NCI-H446 (cell line): ENCODE measurements around the gene GIGYF2.
"Not testable (repeated sequence)": the region's sequence is repeated elsewhere in the genome, so short reads cannot be mapped to it uniquely, and the experiment has no call there.

Source experiments
- DNase-seq, 2 experiments: peaks; one replicate each; lab custom pipeline; 2025; lab: John Stamatoyannopoulos, UW

The GIGYF2 gene

DNA sequence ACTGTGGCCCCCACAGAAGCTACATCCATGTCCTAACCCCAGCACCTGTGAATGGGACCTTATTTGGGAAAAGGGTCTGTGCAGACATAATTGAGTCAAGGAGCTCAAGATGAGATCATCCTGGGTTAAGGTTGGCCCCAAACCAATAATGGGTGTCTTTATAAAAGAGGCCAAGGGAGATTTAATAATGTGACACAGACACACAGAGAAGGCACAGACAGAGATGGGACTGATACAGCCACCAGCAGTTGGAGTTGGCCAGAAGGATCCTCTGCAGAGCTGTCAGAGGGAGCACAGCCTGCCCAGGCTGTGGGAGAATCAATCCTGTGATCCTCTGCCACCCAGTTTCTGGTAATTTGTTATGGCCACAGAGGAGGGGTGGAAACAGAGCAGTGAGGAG is 199.0 kb downstream of the GIGYF2 start:
- no peak for DNase-seq

GRCh38 chr2:232896720-232897597 is 199.8 kb downstream of the GIGYF2 start:
- no peak for DNase-seq

- no peak for DNase-seq
Observed at GRCh38 chr2:232897598-232898408, 200.7 kb downstream of the GIGYF2 start.

- DNase-seq = no peak
Observed at GRCh38 chr2:232898592-232899543, 201.7 kb downstream of the GIGYF2 start.

- DNase-seq = no peak
Observed at GRCh38 chr2:232900811-232901735, 203.9 kb downstream of the GIGYF2 start.

DNA sequence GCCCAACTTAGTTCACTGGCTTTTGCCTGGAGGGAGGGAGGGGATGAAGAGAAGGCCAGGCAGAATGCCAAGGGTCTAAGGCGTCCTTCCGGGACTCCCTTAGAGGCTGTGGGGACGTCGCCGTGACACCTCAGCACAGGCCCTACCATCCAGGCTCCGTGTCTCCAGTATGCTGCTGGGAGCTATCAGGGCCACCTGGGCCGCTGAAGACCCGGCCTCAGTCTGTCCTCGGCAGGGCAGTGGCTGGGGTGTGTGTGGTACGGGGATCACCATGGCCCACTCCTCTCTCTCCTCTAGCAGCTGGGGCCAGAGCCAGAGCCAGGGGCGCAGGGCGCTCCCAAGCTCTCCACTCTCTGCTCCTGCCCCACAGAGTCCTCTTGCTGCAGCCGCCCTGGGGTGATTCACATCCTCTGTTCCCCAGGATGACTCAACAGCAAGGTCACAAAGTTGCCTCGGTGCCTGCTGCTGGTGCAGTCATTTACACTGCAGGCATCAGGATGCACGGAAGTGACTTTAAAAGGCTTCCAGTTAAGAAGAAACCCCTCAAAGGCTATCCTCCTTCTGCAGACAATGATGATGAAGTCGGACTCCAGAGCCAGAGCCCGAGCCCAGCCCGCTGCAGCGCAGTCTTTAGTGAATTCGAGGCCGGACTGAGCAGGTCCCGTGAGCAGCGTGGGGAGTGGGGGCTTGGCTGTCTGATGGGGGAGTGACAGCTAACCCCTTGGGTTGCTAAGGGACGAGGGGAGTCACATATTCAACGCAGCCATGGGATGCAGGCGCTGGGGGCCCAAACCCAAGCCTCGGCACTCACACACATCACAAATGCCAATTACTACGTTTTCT is 204.8 kb downstream of the GIGYF2 start:
- DNase-seq = no peak

GRCh38 chr2:232903989-232904388 is 206.9 kb downstream of the GIGYF2 start:
- DNase-seq = no peak

DNA sequence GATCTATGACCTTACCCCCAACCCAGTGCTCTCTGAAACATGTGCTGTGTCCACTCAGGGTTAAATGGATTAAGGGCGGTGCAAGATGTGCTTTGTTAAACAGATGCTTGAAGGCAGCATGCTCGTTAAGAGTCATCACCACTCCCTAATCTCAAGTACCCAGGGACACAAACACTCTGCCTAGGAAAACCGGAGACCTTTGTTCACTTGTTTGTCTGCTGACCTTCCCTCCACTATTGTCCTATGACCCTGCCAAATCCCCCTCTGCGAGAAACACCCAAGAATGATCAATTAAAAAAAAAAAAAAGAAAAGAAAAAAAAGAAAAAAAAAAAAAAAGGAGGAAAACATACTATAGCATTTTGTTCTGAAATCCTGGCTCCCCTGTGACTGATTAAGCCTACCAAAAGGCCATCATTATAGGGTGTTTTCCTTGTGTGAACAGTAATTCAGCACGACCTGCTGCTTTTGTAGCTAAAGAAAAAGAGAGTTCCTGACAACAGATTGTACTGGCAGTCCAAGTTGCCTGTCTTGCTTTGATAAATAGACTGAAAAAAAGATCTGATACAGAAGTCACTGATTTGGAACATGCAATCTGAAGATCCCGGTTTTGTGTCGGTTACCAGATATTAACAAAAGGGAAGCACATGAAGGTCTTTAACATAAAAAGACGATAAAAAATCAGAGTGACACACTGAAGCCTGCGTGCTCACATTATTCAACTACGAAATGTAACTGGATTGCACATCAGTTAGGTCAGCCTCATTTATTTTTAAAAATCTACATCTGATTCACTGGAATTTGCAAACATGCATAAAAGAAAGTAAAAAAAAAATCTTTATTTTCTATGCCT is 210.0 kb downstream of the GIGYF2 start:
- DNase-seq = not testable (repeated sequence)

DNA sequence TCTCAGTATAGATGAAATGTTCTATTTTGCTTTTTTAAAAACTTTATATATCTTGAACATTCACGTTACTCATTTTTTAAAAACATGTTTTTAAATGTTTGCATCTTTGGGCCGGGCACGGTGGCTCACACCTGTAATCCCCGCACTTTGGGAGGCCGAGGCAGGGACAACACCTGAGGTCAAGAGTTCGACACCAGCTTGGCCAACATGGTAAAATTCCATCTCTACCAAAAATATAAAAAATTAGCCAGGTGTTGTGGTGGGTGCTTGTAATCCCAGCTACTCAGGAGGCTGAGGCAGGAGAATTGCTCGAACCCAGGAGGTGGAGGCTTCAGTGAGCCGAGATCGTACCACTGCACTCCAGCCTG is 210.6 kb downstream of the GIGYF2 start:
- not testable (repeated sequence) for DNase-seq

DNA sequence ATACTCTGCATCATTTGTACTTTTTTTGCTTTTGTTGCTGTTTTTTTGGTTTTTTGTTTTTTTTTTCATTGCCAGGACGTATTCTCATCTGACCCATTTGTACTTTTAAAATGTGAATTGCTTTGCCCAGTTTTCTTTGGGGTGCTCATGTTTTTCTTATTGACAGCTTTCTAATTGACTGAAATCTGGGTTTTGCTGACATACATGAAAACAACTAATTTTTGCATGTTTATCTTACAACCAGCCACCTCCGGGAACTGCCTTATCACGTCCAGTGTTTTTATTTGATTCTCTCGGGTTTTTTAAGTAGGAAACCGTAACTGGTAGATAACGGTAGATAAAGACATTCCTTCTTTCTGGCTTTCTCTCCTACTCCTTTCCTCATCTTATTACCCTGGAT is 211.6 kb downstream of the GIGYF2 start:
- no peak for DNase-seq
